HCT116 (cell line): ENCODE measurements around the gene SUPT6H.

ENCODE experiments used
- EGR1 ChIP-seq: IDR thresholded peaks from 2 replicates; pipeline ENCODE4 v1.6.1; 2012; ENCODE audit warnings: low read depth
- SIN3A ChIP-seq: IDR thresholded peaks from 2 replicates; pipeline ENCODE4 v1.6.1; 2012; ENCODE audit warnings: low read depth
- SRF ChIP-seq: IDR thresholded peaks from 2 replicates; pipeline ENCODE4 v1.6.1; 2012; ENCODE audit warnings: low read depth
- TF ChIP-seq, protein P1 (sequence below), 3 experiments: fragments of 200-600 bp in 1 of 3; sonication (generic) in 1 of 3; IDR thresholded peaks in 2 of 3; conservative IDR thresholded peaks in 1 of 3; 2 replicates each; pipeline ENCODE4 v1.5.1; 2012 to 2017; ENCODE audit warnings: low read depth in 2 of 3, low read length in 2 of 3, antibody characterized with exemption in 1 of 3, borderline replicate concordance in 1 of 3, control low read depth in 1 of 3, mild to moderate bottlenecking in 1 of 3, mixed read lengths in 1 of 3, mixed run types in 1 of 3, moderate library complexity in 1 of 3; ENCODE audit not compliant: insufficient read depth in 1 of 3

GRCh38 chr17:28613931-28614381, 48.0 kb upstream of the SUPT6H start, which contains the start of gene RSKR:
- TF ChIP-seq, protein P1, sequence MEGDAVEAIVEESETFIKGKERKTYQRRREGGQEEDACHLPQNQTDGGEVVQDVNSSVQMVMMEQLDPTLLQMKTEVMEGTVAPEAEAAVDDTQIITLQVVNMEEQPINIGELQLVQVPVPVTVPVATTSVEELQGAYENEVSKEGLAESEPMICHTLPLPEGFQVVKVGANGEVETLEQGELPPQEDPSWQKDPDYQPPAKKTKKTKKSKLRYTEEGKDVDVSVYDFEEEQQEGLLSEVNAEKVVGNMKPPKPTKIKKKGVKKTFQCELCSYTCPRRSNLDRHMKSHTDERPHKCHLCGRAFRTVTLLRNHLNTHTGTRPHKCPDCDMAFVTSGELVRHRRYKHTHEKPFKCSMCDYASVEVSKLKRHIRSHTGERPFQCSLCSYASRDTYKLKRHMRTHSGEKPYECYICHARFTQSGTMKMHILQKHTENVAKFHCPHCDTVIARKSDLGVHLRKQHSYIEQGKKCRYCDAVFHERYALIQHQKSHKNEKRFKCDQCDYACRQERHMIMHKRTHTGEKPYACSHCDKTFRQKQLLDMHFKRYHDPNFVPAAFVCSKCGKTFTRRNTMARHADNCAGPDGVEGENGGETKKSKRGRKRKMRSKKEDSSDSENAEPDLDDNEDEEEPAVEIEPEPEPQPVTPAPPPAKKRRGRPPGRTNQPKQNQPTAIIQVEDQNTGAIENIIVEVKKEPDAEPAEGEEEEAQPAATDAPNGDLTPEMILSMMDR (IDR thresholded peaks at IDR 0.05 in 2 of 3, conservative IDR thresholded peaks at IDR 0.05 in 1 of 3; ENCODE audit: borderline replicate concordance in 1 of 3, insufficient read depth in 1 of 3, low read depth in 2 of 3, low read length in 2 of 3), result no peak
- TF ChIP-seq EGR1 (no peak), SRF (no peak), SIN3A (no peak)
